Smooth muscle cell (in vitro differentiated cells): ENCODE measurements around the gene NQO2. TPM values are rescaled to one million over a fixed set of nuclear protein-coding genes. Genes with fewer than 3 reads are reported as not detected.

ENCODE experiments used
- DNase-seq: peaks from one replicate; lab custom pipeline; 2025; ENCODE audit not compliant: unreplicated experiment; lab: John Stamatoyannopoulos, UW
- H2AFZ ChIP-seq: fragments of 200-600 bp; sonication (generic); 2 replicates; pipeline ENCODE4 v1.6.0; 2016; ENCODE audit warnings: antibody characterized with exemption, low read depth, mild to moderate bottlenecking
- H3F3A ChIP-seq: fragments of 200-600 bp; sonication (generic); 2 replicates; pipeline ENCODE4 v1.6.0; 2017; ENCODE audit warnings: antibody characterized with exemption, low read depth
- H3K27ac ChIP-seq: fragments of 200-600 bp; sonication (generic); 2 replicates; pipeline ENCODE4 v1.5.1; 2016; ENCODE audit warnings: low read depth, mild to moderate bottlenecking
- H3K27me3 ChIP-seq: fragments of 200-600 bp; sonication (generic); 2 replicates; pipeline ENCODE4 v1.6.1; 2016; ENCODE audit warnings: low read depth, mild to moderate bottlenecking
- H3K36me3 ChIP-seq: fragments of 200-600 bp; sonication (generic); 2 replicates; pipeline ENCODE4 v1.5.1; 2016; ENCODE audit warnings: low read depth
- H3K4me1 ChIP-seq: fragments of 200-600 bp; sonication (generic); 2 replicates; pipeline ENCODE4 v1.5.1; 2016; ENCODE audit warnings: low read depth
- H3K4me2 ChIP-seq: fragments of 200-600 bp; sonication (generic); 2 replicates; pipeline ENCODE4 v1.6.0; 2016; ENCODE audit warnings: mild to moderate bottlenecking
- H3K4me3 ChIP-seq: fragments of 200-600 bp; sonication (generic); 2 replicates; pipeline ENCODE4 v1.5.1; 2016; ENCODE audit warnings: mild to moderate bottlenecking
- H3K79me2 ChIP-seq: fragments of 200-600 bp; sonication (generic); 2 replicates; pipeline ENCODE4 v1.6.0; 2016; ENCODE audit warnings: low read depth, mild to moderate bottlenecking
- H3K9ac ChIP-seq: fragments of 200-600 bp; sonication (generic); 2 replicates; pipeline ENCODE4 v1.6.0; 2016; ENCODE audit warnings: low read depth
- H3K9me3 ChIP-seq: fragments of 200-600 bp; sonication (generic); replicated peaks from 2 replicates; pipeline ENCODE4 v1.5.1; 2016; ENCODE audit warnings: low read depth
- H4K20me1 ChIP-seq: fragments of 200-600 bp; sonication (generic); 2 replicates; pipeline ENCODE4 v1.6.0; 2016; ENCODE audit warnings: low read depth
- CTCF ChIP-seq: fragments of 200-600 bp; sonication (generic); IDR thresholded peaks from 2 replicates; pipeline ENCODE4 v1.5.1; 2017; ENCODE audit warnings: borderline replicate concordance, mild to moderate bottlenecking, antibody characterized with exemption; ENCODE audit not compliant: insufficient read depth, poor library complexity, severe bottlenecking
- WGBS: methylation state at CpG from one replicate; pipeline ENCODE4 v1.1.7; 2016; ENCODE audit warnings: low lambda C conversion rate; 5-methylcytosine and 5-hydroxymethylcytosine counted together
- polyA plus RNA-seq: library from polyadenylated mRNA; unstranded; fragments of >200 nt; fragmentation: Nextera tagmentation; extraction: Ambion mirVana; gene quantifications from 2 replicates; pipeline ENCODE4 v1.2.1, GENCODE V29; 2016
- total RNA-seq: library from RNA; depleted of rRNA; stranded (reverse); fragments of >200 nt; gene quantifications from 2 replicates; pipeline ENCODE4 v1.2.3, GENCODE V29; 2014

NQO2 gene
- total and polyA plus RNA-seq, 2 experiments from 2014 or later, result 12.9 to 49.0 TPM

GRCh38 chr6:2957696-2958330, 41.9 kb upstream of the NQO2 start:
- peaks cover 15% of the 10 kb centered on the region for H3K4me1 ChIP-seq
- H3K27me3 ChIP-seq, result no peaks in the 10 kb centered on the region
- no peak overlapping the region for H3K4me3 ChIP-seq
- no peaks in the 10 kb centered on the region for H3K36me3 ChIP-seq
- no peak for DNase-seq
- TF ChIP-seq CTCF, result no peak
- no peak overlapping the region for H3K9ac ChIP-seq
- no peaks in the 10 kb centered on the region for H3K9me3 ChIP-seq
- no peak overlapping the region for H3K4me2 ChIP-seq
- WGBS, result 90% methylated on average over 11 of the region's 11 CpGs
- peaks cover 24% of the 10 kb centered on the region for H3K79me2 ChIP-seq
- no peak overlapping the region for H2AFZ ChIP-seq
- H3K27ac ChIP-seq, result no peak overlapping the region
- H4K20me1 ChIP-seq, result peaks cover 11% of the 10 kb centered on the region
- H3F3A ChIP-seq, result peaks cover 9% of the 10 kb centered on the region

- no peaks in the 10 kb centered on the region for H3K9me3 ChIP-seq
- 97% methylated on average over 18 of the region's 18 CpGs for WGBS
- H3K27ac ChIP-seq, result no peak overlapping the region
- DNase-seq, result no peak
- peaks cover 9% of the 10 kb centered on the region for H3F3A ChIP-seq
- H3K27me3 ChIP-seq, result no peaks in the 10 kb centered on the region
- peaks cover 28% of the 10 kb centered on the region for H3K79me2 ChIP-seq
- TF ChIP-seq CTCF, result no peak
- H2AFZ ChIP-seq, result no peak overlapping the region
- H4K20me1 ChIP-seq, result peaks cover 11% of the 10 kb centered on the region
- H3K4me3 ChIP-seq, result no peak overlapping the region
- H3K4me2 ChIP-seq, result no peak overlapping the region
- no peak overlapping the region for H3K9ac ChIP-seq
- H3K4me1 ChIP-seq, result peaks cover 15% of the 10 kb centered on the region
- H3K36me3 ChIP-seq, result no peaks in the 10 kb centered on the region
These were observed 41.4 kb upstream of the NQO2 start for GRCh38 chr6:2958331-2958711.

- no peak overlapping the region for H3K9ac ChIP-seq
- H4K20me1 ChIP-seq, result peaks cover 11% of the 10 kb centered on the region
- H3K79me2 ChIP-seq, result peaks cover 31% of the 10 kb centered on the region
- 88% methylated on average over 9 of the region's 9 CpGs for WGBS
- no peaks in the 10 kb centered on the region for H3K27me3 ChIP-seq
- TF ChIP-seq CTCF, result no peak
- no peaks in the 10 kb centered on the region for H3K36me3 ChIP-seq
- no peak overlapping the region for H3K4me3 ChIP-seq
- no peaks in the 10 kb centered on the region for H3K9me3 ChIP-seq
- no peak overlapping the region for H3K27ac ChIP-seq
- H3F3A ChIP-seq, result peaks cover 9% of the 10 kb centered on the region
- H2AFZ ChIP-seq, result no peak overlapping the region
- DNase-seq, result no peak
- no peak overlapping the region for H3K4me2 ChIP-seq
- H3K4me1 ChIP-seq, result peaks cover 15% of the 10 kb centered on the region
These were observed 40.9 kb upstream of the NQO2 start for GRCh38 chr6:2958776-2959175.
